Fibroblast of villous mesenchyme (primary cell): Measurements from ENCODE around the gene CCDC194. TPM values are rescaled to one million over a fixed set of nuclear protein-coding genes. Genes with fewer than 3 reads are reported as not detected.
"Not testable (repeated sequence)": the region's sequence is repeated elsewhere in the genome, so short reads cannot be mapped to it uniquely, and the experiment has no call there.

ENCODE experiments used
- DNase-seq: peaks from one replicate; pipeline ENCODE4 v3.0.0-alpha.2; 2010; ENCODE audit warnings: low read depth
- H3K4me3 ChIP-seq: 2 replicates; pipeline ENCODE4 v1.5.1; 2011; ENCODE audit warnings: low read depth, mild to moderate bottlenecking, low read length
- CTCF ChIP-seq: IDR thresholded peaks from 2 replicates; pipeline ENCODE4 v1.5.1; 2012; ENCODE audit warnings: low read depth, mild to moderate bottlenecking, low read length; ENCODE audit not compliant: insufficient read depth
- total RNA-seq: library from RNA; depleted of rRNA; stranded (reverse); fragments of >200 nt; gene quantifications from 2 replicates; pipeline ENCODE4 v1.2.3, GENCODE V29; 2012

CCDC194 gene
- total RNA-seq, 1 donor: not detected

- H3K4me3 ChIP-seq: no peak overlapping the region
- no peak for TF ChIP-seq CTCF
- peak; percentile 58 for DNase-seq
These were observed 23.9 kb downstream of the CCDC194 start for GRCh38 chr19:17370026-17370587.

- no peak for DNase-seq
- H3K4me3 ChIP-seq: no peak overlapping the region
- no peak for TF ChIP-seq CTCF
These were observed 28.6 kb downstream of the CCDC194 start for GRCh38 chr19:17365361-17365760.

- not testable (repeated sequence) for H3K4me3 ChIP-seq, DNase-seq
These were observed 30.0 kb downstream of the CCDC194 start for GRCh38 chr19:17363852-17364605.

GRCh38 chr19:17359905-17360800 is 33.8 kb downstream of the CCDC194 start:
- H3K4me3 ChIP-seq: no peak overlapping the region
- no peak for DNase-seq
- TF ChIP-seq CTCF: no peak

- no peak for TF ChIP-seq CTCF
- H3K4me3 ChIP-seq: no peak overlapping the region
- no peak for DNase-seq
These were observed 35.6 kb downstream of the CCDC194 start for GRCh38 chr19:17358395-17358794.

- no peak for DNase-seq
- no peak overlapping the region for H3K4me3 ChIP-seq
- no peak for TF ChIP-seq CTCF
These were observed 36.3 kb downstream of the CCDC194 start for GRCh38 chr19:17357724-17358123.

GRCh38 chr19:17357078-17357666 is 36.8 kb downstream of the CCDC194 start:
- H3K4me3 ChIP-seq: no peak overlapping the region
- no peak for TF ChIP-seq CTCF
- DNase-seq: no peak
